ENCODE data around the gene ADGRL2.

DNA sequence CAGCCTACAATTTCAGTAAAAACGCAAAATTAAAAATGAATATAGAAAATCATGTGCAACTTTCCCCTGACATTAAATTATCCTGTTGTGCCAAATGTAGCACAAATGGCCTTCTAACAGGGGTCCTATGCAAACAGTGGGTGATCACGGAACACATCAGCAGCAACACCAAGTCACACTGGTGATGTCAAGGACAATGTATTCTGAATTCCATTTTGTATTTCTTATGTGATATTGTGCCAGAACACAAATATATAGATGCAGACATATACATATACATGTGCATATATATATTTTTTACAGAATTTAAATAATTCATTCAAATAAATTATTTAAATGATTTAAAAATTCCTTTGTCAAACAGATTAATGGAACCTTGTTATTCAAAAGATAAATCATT lies 8.6 kb upstream of the ADGRL2 start:
- TF ChIP-seq CTCF (conservative IDR thresholded peaks at IDR 0.05; ENCODE audit: low read depth, low read length) (no peak), SMC3 (IDR thresholded peaks at IDR 0.05; ENCODE audit: low read depth, low read length) (no peak)

Data from IMR-90 (cell line).